Measurements from ENCODE around the gene LRRC39. TPM values are rescaled to one million over a fixed set of nuclear protein-coding genes. Genes with fewer than 3 reads are reported as not detected.

LRRC39 gene
- total RNA-seq, 4 donors from 2014 or later = 0.39 to 7.5 (median 1.5) TPM

- H3K4me1 ChIP-seq = no peaks in the 10 kb centered on the region
- peaks cover 0 to 5% (median 0%) of the 10 kb centered on the region in 4 donors for H3K9me3 ChIP-seq
- H3K36me3 ChIP-seq = peaks cover 0 to 94% (median 13%) of the 10 kb centered on the region in 3 donors
- DNase-seq (ENCODE audit: low spot score in 2 of 2) = no peak
- TF ChIP-seq POLR2A (IDR thresholded peaks at IDR 0.05) (no peak), CTCF (IDR thresholded peaks at IDR 0.05) (no peak)
- 90 to 92% methylated on average over 1 of the region's 1 CpG for WGBS, 2 donors
- no peaks in the 10 kb centered on the region for H3K27me3 ChIP-seq
- no peak overlapping the region for H3K4me3 ChIP-seq
- no peak overlapping the region for H3K27ac ChIP-seq
Measured at GRCh38 chr1:100198596-100198995, 20.5 kb upstream of the LRRC39 start.

- peaks cover 0 to 26% (median 0%) of the 10 kb centered on the region in 3 donors for H3K36me3 ChIP-seq
- no peak for TF ChIP-seq CTCF (IDR thresholded peaks at IDR 0.05)
- TF ChIP-seq EP300 (IDR thresholded peaks at IDR 0.05) = no peak
- TF ChIP-seq POLR2A (IDR thresholded peaks at IDR 0.05) = no peak
- H3K4me3 ChIP-seq = no peak overlapping the region
- peak overlapping the region in 1 of 4 donors; percentile 72 for H3K27ac ChIP-seq
- 24 to 37% methylated on average over 3 of the region's 3 CpGs for WGBS, 2 donors
- H3K4me1 ChIP-seq = peaks cover 0 to 19% (median 0%) of the 10 kb centered on the region in 4 donors
- no peaks in the 10 kb centered on the region for H3K27me3 ChIP-seq
- DNase-seq (ENCODE audit: low spot score in 2 of 2) = no peak
- peaks cover 0 to 2% (median 0%) of the 10 kb centered on the region in 4 donors for H3K9me3 ChIP-seq
Measured at GRCh38 chr1:100188617-100189016, 10.6 kb upstream of the LRRC39 start.

GRCh38 chr1:100187912-100188311, 9.9 kb upstream of the LRRC39 start:
- peaks cover 0 to 5% (median 0%) of the 10 kb centered on the region in 4 donors for H3K9me3 ChIP-seq
- TF ChIP-seq EP300 (IDR thresholded peaks at IDR 0.05) = no peak
- TF ChIP-seq CTCF (IDR thresholded peaks at IDR 0.05) = no peak
- no peak for TF ChIP-seq POLR2A (IDR thresholded peaks at IDR 0.05)
- peaks cover 0 to 28% (median 0%) of the 10 kb centered on the region in 3 donors for H3K36me3 ChIP-seq
- peak overlapping the region in 1 of 4 donors; percentile 45 for H3K27ac ChIP-seq
- DNase-seq (ENCODE audit: low spot score in 2 of 2) = peak in 1 of 2 donors; percentile 62
- no peak overlapping the region for H3K4me3 ChIP-seq
- 55 to 62% methylated on average over 3 of the region's 3 CpGs for WGBS, 2 donors
- no peaks in the 10 kb centered on the region for H3K27me3 ChIP-seq
- H3K4me1 ChIP-seq = peaks cover 0 to 19% (median 0%) of the 10 kb centered on the region in 4 donors

- Histone ChIP-seq H3K27ac (no peak overlapping the region), H3K9me3 (peaks cover 0 to 5% (median 0%) of the 10 kb centered on the region in 4 donors), H3K4me3 (no peak overlapping the region), H3K4me1 (peaks cover 0 to 14% (median 0%) of the 10 kb centered on the region in 4 donors), H3K27me3 (no peaks in the 10 kb centered on the region), H3K36me3 (peaks cover 0 to 24% (median 0%) of the 10 kb centered on the region in 3 donors)
- WGBS, 2 donors = 59 to 64% methylated on average over 1 of the region's 1 CpG
- DNase-seq (ENCODE audit: low spot score in 2 of 2) = no peak
- TF ChIP-seq POLR2A (IDR thresholded peaks at IDR 0.05) = no peak
- TF ChIP-seq CTCF (IDR thresholded peaks at IDR 0.05) = no peak
- no peak for TF ChIP-seq EP300 (IDR thresholded peaks at IDR 0.05)
Measured at GRCh38 chr1:100184536-100184935, 6.5 kb upstream of the LRRC39 start.

- no peak overlapping the region for H3K27ac ChIP-seq
- H3K9me3 ChIP-seq = peaks cover 0 to 5% (median 0%) of the 10 kb centered on the region in 4 donors
- peaks cover 0 to 24% (median 0%) of the 10 kb centered on the region in 3 donors for H3K36me3 ChIP-seq
- TF ChIP-seq POLR2A (IDR thresholded peaks at IDR 0.05) (no peak), EP300 (IDR thresholded peaks at IDR 0.05) (no peak), CTCF (IDR thresholded peaks at IDR 0.05) (no peak)
- H3K4me3 ChIP-seq = no peak overlapping the region
- no peak for DNase-seq (ENCODE audit: low spot score in 2 of 2)
- no peaks in the 10 kb centered on the region for H3K27me3 ChIP-seq
- H3K4me1 ChIP-seq = peaks cover 0 to 2% (median 0%) of the 10 kb centered on the region in 4 donors
- WGBS, 2 donors = 88 to 90% methylated on average over 4 of the region's 4 CpGs
Measured at GRCh38 chr1:100183370-100183769, 5.3 kb upstream of the LRRC39 start.

All from tibial nerve (tissue), 4 donors.